Caco-2 (cell line): Measurements from ENCODE around the gene ACOT11. TPM values are rescaled to one million over a fixed set of nuclear protein-coding genes. Genes with fewer than 3 reads are reported as not detected.

Source experiments
- BruUV-seq: library from RNA; stranded (reverse); fragments of 400-500 nt; replicated peaks from 2 replicates; lab custom pipeline; 2021; lab: Mats Ljungman, UMichigan
- CTCF ChIA-PET: fragments of 300-600 bp; sonication (Branson Sonifier 250); formaldehyde crosslinking; loops from one replicate; lab custom pipeline; 2022; ENCODE audit warnings: antibody characterized with exemption; lab: Charles Lee
- POLR2A ChIA-PET: fragments of 300-600 bp; sonication (Branson Sonifier 250); formaldehyde crosslinking; loops from one replicate; lab custom pipeline; 2022; ENCODE audit warnings: antibody characterized with exemption; lab: Charles Lee
- DNase-seq, 2 experiments: peaks; one replicate each; pipeline versions ENCODE4 v3.0.0 to v3.0.0-alpha.2; 2020 to 2022
- H3K27me3 ChIP-seq: replicated peaks from 2 replicates; pipeline ENCODE4 v1.6.0; 2011; ENCODE audit warnings: low read length; ENCODE audit not compliant: control insufficient read depth, insufficient read depth
- H3K36me3 ChIP-seq: 2 replicates; pipeline ENCODE4 v1.5.1; 2011; ENCODE audit warnings: low read length; ENCODE audit not compliant: control insufficient read depth, insufficient read depth
- H3K4me1 ChIP-seq: fragments of 250-450 bp; sonication (Bioruptor Pico); 2 replicates; pipeline ENCODE4 v1.5.1; 2020; ENCODE audit warnings: mild to moderate bottlenecking
- H3K4me3 ChIP-seq: 2 replicates; pipeline ENCODE4 v1.5.1; 2011; ENCODE audit warnings: low read depth, mild to moderate bottlenecking, control low read depth, low read length
- H3K9me3 ChIP-seq: fragments of 250-450 bp; sonication (Bioruptor Pico); 2 replicates; pipeline ENCODE4 v1.5.1; 2020; ENCODE audit warnings: mild to moderate bottlenecking, moderate library complexity
- H3K27ac Mint-ChIP-seq: one replicate; pipeline ENCODE4 v1.8.0; 2022; ENCODE audit warnings: mixed read lengths; ENCODE audit not compliant: unreplicated experiment
- H3K27me3 Mint-ChIP-seq: one replicate; pipeline ENCODE4 v1.8.0; 2022; ENCODE audit warnings: mixed read lengths; ENCODE audit not compliant: insufficient read depth, unreplicated experiment
- H3K36me3 Mint-ChIP-seq: one replicate; pipeline ENCODE4 v1.8.0; 2022; ENCODE audit warnings: mild to moderate bottlenecking, mixed read lengths; ENCODE audit not compliant: insufficient read depth, unreplicated experiment
- H3K4me1 Mint-ChIP-seq: one replicate; pipeline ENCODE4 v1.8.0; 2022; ENCODE audit warnings: low read depth, mixed read lengths; ENCODE audit not compliant: unreplicated experiment
- H3K4me3 Mint-ChIP-seq: one replicate; pipeline ENCODE4 v1.8.0; 2022; ENCODE audit warnings: mild to moderate bottlenecking, moderate library complexity, mixed read lengths; ENCODE audit not compliant: unreplicated experiment
- H3K9me3 Mint-ChIP-seq: one replicate; pipeline ENCODE4 v1.8.0; 2022; ENCODE audit warnings: mixed read lengths; ENCODE audit not compliant: unreplicated experiment
- intact Hi-C: fragments of 100-400 bp; cut with micrococcal nuclease; formaldehyde crosslinking; loops from one replicate; pipeline ENCODE4 v1.10.0; 2022; ENCODE audit not compliant: unreplicated experiment
- total RNA-seq: library from RNA; stranded (reverse); gene quantifications from 2 replicates; pipeline ENCODE4 v1.2.3, GENCODE V29; 2022
- TF ChIP-seq, protein P1 (sequence below), 2 experiments: fragments of 200-600 bp in 1 of 2; IDR thresholded peaks; 1 replicate in 1 of 2; 2 replicates in 1 of 2; pipeline versions ENCODE4 v1.5.1 to v1.8.0; 2011 to 2022; ENCODE audit warnings: antibody characterized with exemption in 1 of 2, control low read depth in 1 of 2, inconsistent platforms in 1 of 2, low read depth in 1 of 2, low read length in 1 of 2, mild to moderate bottlenecking in 1 of 2, moderate library complexity in 1 of 2; ENCODE audit not compliant: insufficient read depth in 1 of 2, severe bottlenecking in 1 of 2, unreplicated experiment in 1 of 2

ACOT11 gene
- total RNA-seq, 1 experiment from 2014 or later = 4.1 TPM

DNA sequence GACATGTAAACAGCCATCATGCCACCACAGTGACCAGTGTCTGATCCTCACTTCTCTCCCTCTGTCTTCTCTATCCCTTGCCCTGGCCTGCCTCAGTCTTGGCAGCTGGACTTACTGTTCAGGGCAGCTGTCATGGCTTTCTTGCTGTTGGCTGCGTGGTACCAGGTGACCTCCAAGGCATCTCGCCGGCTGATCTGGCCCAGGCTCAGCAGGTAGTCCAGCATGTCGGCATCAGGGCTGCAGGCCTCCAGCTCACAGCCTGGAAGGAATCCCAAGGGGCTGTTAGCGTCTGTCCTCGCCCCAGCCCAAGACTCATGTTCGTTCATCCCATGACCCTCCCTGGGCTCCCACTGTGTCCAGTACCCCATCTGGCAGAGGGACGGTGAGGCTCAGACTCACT lies 71.7 kb downstream of the ACOT11 start:
- no TSS peak for BruUV-seq

DNA sequence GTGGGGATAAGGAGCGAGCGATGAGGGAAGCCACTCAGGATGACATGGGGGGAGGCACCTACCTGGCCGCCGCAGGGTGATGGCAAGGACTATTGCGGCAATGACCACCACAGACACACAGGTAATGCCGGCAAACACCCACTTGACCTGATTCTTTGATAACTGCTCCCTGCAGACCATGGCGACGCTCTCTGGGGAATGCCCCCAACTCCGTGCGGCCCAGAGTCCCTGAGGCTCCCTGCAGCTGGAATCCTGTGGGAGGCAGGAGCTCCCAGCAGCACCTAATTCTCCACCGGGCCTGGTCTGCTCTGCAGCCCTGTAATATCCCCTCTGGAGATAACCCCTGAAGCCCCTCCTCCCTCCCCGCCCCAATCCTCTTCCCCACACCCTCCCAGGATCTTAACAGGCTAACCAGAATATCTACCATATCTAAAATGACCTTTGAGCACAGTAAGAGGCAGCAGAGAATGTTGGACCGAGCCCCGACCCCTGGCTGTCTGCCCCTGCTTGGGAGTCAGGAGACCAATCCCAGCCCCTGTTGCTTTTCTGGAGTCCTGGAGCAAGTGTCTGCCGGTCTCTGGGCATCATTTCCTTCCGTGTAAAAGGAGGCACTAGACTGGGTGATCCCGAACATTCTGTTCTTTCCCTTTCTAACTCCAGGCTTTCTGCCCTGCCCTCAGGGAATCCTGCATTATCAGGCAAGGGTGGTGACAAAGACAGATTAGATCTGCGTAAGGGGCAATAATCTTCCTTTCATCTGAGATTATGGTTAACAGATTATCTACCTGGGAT lies 75.4 kb downstream of the ACOT11 start, which contains the start of gene FAM151A:
FAM151A (minus strand) TSS at position 310 of the 792 bp plus-strand sequence; CDS start at position 180, 130 bp downstream.
- BruUV-seq = no TSS peak
- DNase-seq = peak; percentile 62 to 83
- H3K9me3 Mint-ChIP-seq = no peaks in the 10 kb centered on the region
- no peak within 1 kb of the TSS for H3K4me3 ChIP-seq
- H3K36me3 ChIP-seq = no peaks in the 10 kb centered on the region
- peak within 1 kb of the TSS; percentile 89 for H3K27ac Mint-ChIP-seq
- peak within 1 kb of the TSS; percentile 60 for H3K4me3 Mint-ChIP-seq
- no peaks in the 10 kb centered on the region for H3K27me3 ChIP-seq
- CTCF ChIA-PET = interaction anchor here (0.5 to 0.6 kb wide), 2 partner anchors 135 to 408 kb away, joined by 3 to 5 read pairs; no protein-coding TSS in a partner anchor
- TF ChIP-seq, protein P1, sequence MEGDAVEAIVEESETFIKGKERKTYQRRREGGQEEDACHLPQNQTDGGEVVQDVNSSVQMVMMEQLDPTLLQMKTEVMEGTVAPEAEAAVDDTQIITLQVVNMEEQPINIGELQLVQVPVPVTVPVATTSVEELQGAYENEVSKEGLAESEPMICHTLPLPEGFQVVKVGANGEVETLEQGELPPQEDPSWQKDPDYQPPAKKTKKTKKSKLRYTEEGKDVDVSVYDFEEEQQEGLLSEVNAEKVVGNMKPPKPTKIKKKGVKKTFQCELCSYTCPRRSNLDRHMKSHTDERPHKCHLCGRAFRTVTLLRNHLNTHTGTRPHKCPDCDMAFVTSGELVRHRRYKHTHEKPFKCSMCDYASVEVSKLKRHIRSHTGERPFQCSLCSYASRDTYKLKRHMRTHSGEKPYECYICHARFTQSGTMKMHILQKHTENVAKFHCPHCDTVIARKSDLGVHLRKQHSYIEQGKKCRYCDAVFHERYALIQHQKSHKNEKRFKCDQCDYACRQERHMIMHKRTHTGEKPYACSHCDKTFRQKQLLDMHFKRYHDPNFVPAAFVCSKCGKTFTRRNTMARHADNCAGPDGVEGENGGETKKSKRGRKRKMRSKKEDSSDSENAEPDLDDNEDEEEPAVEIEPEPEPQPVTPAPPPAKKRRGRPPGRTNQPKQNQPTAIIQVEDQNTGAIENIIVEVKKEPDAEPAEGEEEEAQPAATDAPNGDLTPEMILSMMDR (IDR thresholded peaks at IDR 0.05; ENCODE audit: insufficient read depth in 1 of 2, low read depth in 1 of 2, low read length in 1 of 2, severe bottlenecking in 1 of 2, unreplicated experiment in 1 of 2) = no peak
- POLR2A ChIA-PET = interaction anchor here (0.5 kb wide), 1 partner anchor 32 kb away, joined by 4 read pairs; no protein-coding TSS in a partner anchor
- H3K9me3 ChIP-seq = no peaks in the 10 kb centered on the region
- H3K36me3 Mint-ChIP-seq = peaks cover 5% of the 10 kb centered on the region
- peaks cover 9% of the 10 kb centered on the region for H3K4me1 Mint-ChIP-seq
- intact Hi-C loops = no loop called here
- H3K27me3 Mint-ChIP-seq = no peaks in the 10 kb centered on the region
- peaks cover 19% of the 10 kb centered on the region for H3K4me1 ChIP-seq

More for the DNA sequence above, 71.7 kb downstream of the ACOT11 start:
- Mint-ChIP-seq H3K36me3 (peaks cover 5% of the 10 kb centered on the region), H3K27ac (no peak overlapping the region), H3K27me3 (no peaks in the 10 kb centered on the region), H3K9me3 (no peaks in the 10 kb centered on the region), H3K4me3 (no peak overlapping the region), H3K4me1 (peaks cover 15% of the 10 kb centered on the region)
- CTCF ChIA-PET = no interaction called here
- intact Hi-C loops = no loop called here
- Histone ChIP-seq H3K4me3 (no peak overlapping the region), H3K9me3 (no peaks in the 10 kb centered on the region), H3K4me1 (peaks cover 19% of the 10 kb centered on the region), H3K36me3 (no peaks in the 10 kb centered on the region), H3K27me3 (no peaks in the 10 kb centered on the region)
- TF ChIP-seq, protein P1 (IDR thresholded peaks at IDR 0.05; ENCODE audit: insufficient read depth in 1 of 2, low read depth in 1 of 2, low read length in 1 of 2, severe bottlenecking in 1 of 2, unreplicated experiment in 1 of 2) = no peak
- no peak for DNase-seq
- POLR2A ChIA-PET = no interaction called here

DNA sequence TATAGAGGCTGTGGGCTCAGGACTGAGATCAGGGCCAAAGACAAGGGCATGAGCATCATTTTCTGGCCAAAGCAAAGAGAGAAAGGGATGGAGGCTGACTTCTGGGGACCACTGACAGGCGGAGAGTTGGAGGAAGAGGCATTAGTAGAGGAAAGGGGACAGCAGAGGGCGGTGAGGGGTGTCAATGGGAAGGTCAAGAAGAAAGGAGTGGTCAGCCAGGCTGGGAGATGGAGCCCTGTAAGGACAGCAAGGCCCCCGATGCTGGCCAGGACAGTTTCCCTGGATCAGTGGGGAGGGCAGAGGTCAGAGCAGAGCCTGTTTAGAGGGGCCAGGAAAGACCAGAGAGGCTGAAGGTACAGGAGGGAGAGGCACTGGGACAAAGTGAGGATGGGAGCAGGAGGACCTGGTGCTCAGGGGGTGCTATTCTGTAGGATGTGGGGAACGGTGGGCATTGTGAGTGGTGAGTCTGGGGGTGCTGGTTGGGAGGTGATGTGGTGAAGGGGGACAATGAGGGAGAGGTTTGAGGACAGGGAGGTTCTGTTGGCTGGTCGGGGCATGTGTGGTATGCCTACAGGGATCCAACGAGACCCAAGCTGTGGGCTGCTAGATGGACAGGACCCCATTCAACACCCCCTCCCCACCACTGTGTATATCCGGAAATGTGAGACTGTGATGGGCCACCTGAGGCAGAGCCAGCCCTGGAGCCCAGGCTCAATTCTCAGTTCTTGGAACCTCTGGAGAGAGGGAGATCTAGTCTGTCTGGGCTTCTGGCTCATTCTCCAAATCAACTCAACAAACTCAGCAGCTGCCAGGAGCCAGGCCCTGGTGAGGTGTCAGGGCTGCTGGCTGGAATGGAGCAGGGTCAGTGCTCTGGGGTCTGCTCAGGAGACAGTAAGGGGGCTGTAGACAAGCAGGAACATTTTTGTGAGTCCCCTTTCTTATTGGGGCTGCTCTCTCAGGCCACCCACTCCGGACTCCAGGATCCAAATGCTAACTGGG lies 76.7 kb downstream of the ACOT11 start:
- H3K27me3 Mint-ChIP-seq = no peaks in the 10 kb centered on the region
- BruUV-seq = no TSS peak
- no peak for DNase-seq
- TF ChIP-seq, protein P1 (IDR thresholded peaks at IDR 0.05; ENCODE audit: insufficient read depth in 1 of 2, low read depth in 1 of 2, low read length in 1 of 2, severe bottlenecking in 1 of 2, unreplicated experiment in 1 of 2) = no peak
- intact Hi-C loops = no loop called here
- Histone ChIP-seq H3K9me3 (no peaks in the 10 kb centered on the region), H3K36me3 (no peaks in the 10 kb centered on the region), H3K4me1 (peaks cover 19% of the 10 kb centered on the region), H3K27me3 (no peaks in the 10 kb centered on the region), H3K4me3 (no peak overlapping the region)
- ChIA-PET POLR2A (no interaction called here), CTCF (no interaction called here)
- H3K27ac Mint-ChIP-seq = peak overlapping the region; percentile 89
- peaks cover 2% of the 10 kb centered on the region for H3K36me3 Mint-ChIP-seq
- no peak overlapping the region for H3K4me3 Mint-ChIP-seq
- peaks cover 9% of the 10 kb centered on the region for H3K4me1 Mint-ChIP-seq
- H3K9me3 Mint-ChIP-seq = no peaks in the 10 kb centered on the region
